Transverse colon (tissue), 4 donors: ENCODE data around the gene CSNK1A1L.

Experiments
- CTCF ChIP-seq, 5 experiments: fragments of 200-600 bp in 3 of 5; fragments of 450-650 bp in 2 of 5; sonication (generic) in 3 of 5; IDR thresholded peaks; 1 replicate in 2 of 5; 2 replicates in 3 of 5; pipeline ENCODE4 v1.5.1; 2016 to 2017; ENCODE audit warnings: antibody characterized with exemption in 5 of 5, inconsistent platforms in 3 of 5, mild to moderate bottlenecking in 2 of 5, moderate library complexity in 1 of 5
- POLR2A ChIP-seq: fragments of 450-650 bp; IDR thresholded peaks from one replicate; pipeline ENCODE4 v1.6.1; 2016; ENCODE audit warnings: antibody characterized with exemption, mild to moderate bottlenecking, moderate library complexity
- POLR2AphosphoS5 ChIP-seq, 3 donors: sonication (generic); formaldehyde crosslinking; IDR thresholded peaks; one replicate each; pipeline ENCODE4 v1.6.1; 2016; ENCODE audit warnings: antibody characterized with exemption in 3 of 3

GRCh38 chr13:37136187-37136586, 30.7 kb upstream of the CSNK1A1L start:
- TF ChIP-seq CTCF (IDR thresholded peaks at IDR 0.05): no peak
- no peak for TF ChIP-seq POLR2A
- no peak for TF ChIP-seq POLR2AphosphoS5 (IDR thresholded peaks at IDR 0.05)
